Lower lobe of right lung (tissue), 2 donors: ENCODE results near the gene CTAGE9. TPM values are rescaled to one million over a fixed set of nuclear protein-coding genes. Genes with fewer than 3 reads are reported as not detected.

Experiments used
- ATAC-seq, 2 donors: fragments of 200-7000 bp; cut with Tn5 transposase; one replicate each; pipeline ENCODE4 v1.9.1; 2020 to 2022; ENCODE audit warnings: mild to moderate bottlenecking in 2 of 2, moderate library complexity in 2 of 2
- DNase-seq: peaks from one replicate; pipeline ENCODE4 v3.0.0-alpha.2; 2020
- H3K27ac ChIP-seq: fragments of 200-600 bp; one replicate; pipeline ENCODE4 v1.8.0; 2022
- H3K27me3 ChIP-seq: fragments of 200-600 bp; one replicate; pipeline ENCODE4 v1.8.0; 2022; ENCODE audit warnings: low read depth
- H3K36me3 ChIP-seq: fragments of 200-600 bp; one replicate; pipeline ENCODE4 v1.8.0; 2022; ENCODE audit warnings: mild to moderate bottlenecking
- H3K4me1 ChIP-seq: fragments of 200-600 bp; one replicate; pipeline ENCODE4 v1.8.0; 2022
- H3K4me3 ChIP-seq: fragments of 200-600 bp; one replicate; pipeline ENCODE4 v1.8.0; 2022; ENCODE audit warnings: mild to moderate bottlenecking
- H3K9me3 ChIP-seq: fragments of 200-600 bp; one replicate; pipeline ENCODE4 v1.8.0; 2022
- intact Hi-C: fragments of 100-400 bp; cut with DNase I; formaldehyde crosslinking; loops from one replicate; pipeline ENCODE4 v1.11.0; 2022
- total RNA-seq: library from RNA; stranded (reverse); fragmentation: NEBNext Ultra II Directional; extraction: Animal tissue kit (Norgen Biotek cat#: 25700); gene quantifications from one replicate; pipeline ENCODE4 v1.2.1, GENCODE V29; 2021
- TF ChIP-seq, protein P1 (sequence below): fragments of 200-600 bp; IDR thresholded peaks from one replicate; pipeline ENCODE4 v1.8.0; 2022; ENCODE audit warnings: antibody characterized with exemption, mild to moderate bottlenecking
- donor health status: DM: no; HTN: yes; CAD: no; lungs with severe emphysema.

Gene CTAGE9
- total RNA-seq, 1 donor from 2014 or later = not detected

DNA sequence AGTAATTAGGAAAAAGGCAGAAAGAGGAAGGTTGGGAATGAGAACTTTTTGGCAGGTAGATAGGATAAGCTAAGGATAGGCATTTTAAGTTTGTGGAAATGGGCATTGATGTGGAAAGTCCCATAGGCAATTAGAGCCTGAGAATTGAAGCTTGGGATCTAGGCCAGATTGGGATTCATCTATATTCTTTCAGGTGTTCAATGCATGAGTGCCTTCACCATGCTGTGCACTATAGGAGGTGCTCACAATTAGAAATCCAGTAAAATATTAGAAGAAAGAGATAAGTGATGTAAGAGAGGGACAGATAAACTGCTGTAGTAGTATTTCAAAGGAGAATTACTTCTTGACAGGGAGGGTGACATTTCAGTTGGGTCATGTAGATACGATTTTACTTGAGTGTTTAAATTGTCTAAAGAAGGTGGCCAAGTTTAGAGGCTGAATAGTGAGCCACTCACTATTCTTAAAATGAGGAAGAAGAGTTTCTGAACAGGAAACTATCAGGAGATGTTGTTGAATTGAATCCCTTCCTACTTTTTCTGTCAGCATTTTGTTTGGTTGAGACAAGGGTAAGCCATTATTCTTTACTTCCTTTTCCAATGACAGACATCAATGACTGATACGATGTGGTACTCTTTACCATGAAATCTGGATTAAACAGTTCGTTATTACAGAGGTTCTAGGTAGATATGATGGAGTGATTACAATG is 31.0 kb upstream of the CTAGE9 start:
- intact Hi-C loops = no loop called here
- Histone ChIP-seq H3K27ac (no peak overlapping the region), H3K27me3 (no peaks in the 10 kb centered on the region), H3K36me3 (no peaks in the 10 kb centered on the region), H3K4me3 (no peak overlapping the region), H3K9me3 (no peaks in the 10 kb centered on the region), H3K4me1 (no peaks in the 10 kb centered on the region)
- ATAC-seq = no peak
- TF ChIP-seq, protein P1, sequence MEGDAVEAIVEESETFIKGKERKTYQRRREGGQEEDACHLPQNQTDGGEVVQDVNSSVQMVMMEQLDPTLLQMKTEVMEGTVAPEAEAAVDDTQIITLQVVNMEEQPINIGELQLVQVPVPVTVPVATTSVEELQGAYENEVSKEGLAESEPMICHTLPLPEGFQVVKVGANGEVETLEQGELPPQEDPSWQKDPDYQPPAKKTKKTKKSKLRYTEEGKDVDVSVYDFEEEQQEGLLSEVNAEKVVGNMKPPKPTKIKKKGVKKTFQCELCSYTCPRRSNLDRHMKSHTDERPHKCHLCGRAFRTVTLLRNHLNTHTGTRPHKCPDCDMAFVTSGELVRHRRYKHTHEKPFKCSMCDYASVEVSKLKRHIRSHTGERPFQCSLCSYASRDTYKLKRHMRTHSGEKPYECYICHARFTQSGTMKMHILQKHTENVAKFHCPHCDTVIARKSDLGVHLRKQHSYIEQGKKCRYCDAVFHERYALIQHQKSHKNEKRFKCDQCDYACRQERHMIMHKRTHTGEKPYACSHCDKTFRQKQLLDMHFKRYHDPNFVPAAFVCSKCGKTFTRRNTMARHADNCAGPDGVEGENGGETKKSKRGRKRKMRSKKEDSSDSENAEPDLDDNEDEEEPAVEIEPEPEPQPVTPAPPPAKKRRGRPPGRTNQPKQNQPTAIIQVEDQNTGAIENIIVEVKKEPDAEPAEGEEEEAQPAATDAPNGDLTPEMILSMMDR = no peak
- no peak for DNase-seq

GRCh38 chr6:131740161-131740560 is 29.3 kb upstream of the CTAGE9 start:
- intact Hi-C loops = no loop called here
- no peaks in the 10 kb centered on the region for H3K4me1 ChIP-seq
- H3K9me3 ChIP-seq = no peaks in the 10 kb centered on the region
- no peak overlapping the region for H3K27ac ChIP-seq
- H3K4me3 ChIP-seq = no peak overlapping the region
- no peaks in the 10 kb centered on the region for H3K36me3 ChIP-seq
- TF ChIP-seq, protein P1 = no peak
- ATAC-seq (no peak), DNase-seq (no peak)
- no peaks in the 10 kb centered on the region for H3K27me3 ChIP-seq

GRCh38 chr6:131739136-131739535 is 28.3 kb upstream of the CTAGE9 start:
- DNase-seq (no peak), ATAC-seq (no peak)
- TF ChIP-seq, protein P1 = no peak
- Histone ChIP-seq H3K36me3 (no peaks in the 10 kb centered on the region), H3K4me1 (no peaks in the 10 kb centered on the region), H3K27ac (no peak overlapping the region), H3K27me3 (no peaks in the 10 kb centered on the region), H3K4me3 (no peak overlapping the region), H3K9me3 (no peaks in the 10 kb centered on the region)
- intact Hi-C loops = no loop called here

DNA sequence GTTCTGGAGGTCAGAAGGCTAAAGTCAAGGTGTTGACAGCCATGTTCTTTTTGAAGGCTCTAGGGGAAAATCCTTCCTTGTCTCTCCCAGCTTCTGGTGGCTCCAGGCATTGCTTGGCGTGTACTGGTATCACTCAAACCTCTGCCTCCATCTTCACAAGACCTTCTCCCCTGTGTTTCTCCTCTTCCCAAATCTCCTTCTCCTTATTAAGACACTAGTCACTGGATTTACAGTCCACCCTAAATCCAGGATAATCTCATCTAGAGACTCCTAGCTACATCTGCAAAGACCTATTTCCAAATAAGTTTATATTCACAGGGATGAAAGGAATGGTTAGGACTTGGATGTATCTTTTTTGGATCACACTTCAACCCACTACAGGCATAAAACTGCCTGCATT is 26.0 kb upstream of the CTAGE9 start:
- intact Hi-C loops = no loop called here
- Histone ChIP-seq H3K36me3 (no peaks in the 10 kb centered on the region), H3K27me3 (no peaks in the 10 kb centered on the region), H3K9me3 (no peaks in the 10 kb centered on the region), H3K4me1 (no peaks in the 10 kb centered on the region), H3K27ac (no peak overlapping the region), H3K4me3 (no peak overlapping the region)
- TF ChIP-seq, protein P1 = no peak
- DNase-seq = no peak
- ATAC-seq = no peak

DNA sequence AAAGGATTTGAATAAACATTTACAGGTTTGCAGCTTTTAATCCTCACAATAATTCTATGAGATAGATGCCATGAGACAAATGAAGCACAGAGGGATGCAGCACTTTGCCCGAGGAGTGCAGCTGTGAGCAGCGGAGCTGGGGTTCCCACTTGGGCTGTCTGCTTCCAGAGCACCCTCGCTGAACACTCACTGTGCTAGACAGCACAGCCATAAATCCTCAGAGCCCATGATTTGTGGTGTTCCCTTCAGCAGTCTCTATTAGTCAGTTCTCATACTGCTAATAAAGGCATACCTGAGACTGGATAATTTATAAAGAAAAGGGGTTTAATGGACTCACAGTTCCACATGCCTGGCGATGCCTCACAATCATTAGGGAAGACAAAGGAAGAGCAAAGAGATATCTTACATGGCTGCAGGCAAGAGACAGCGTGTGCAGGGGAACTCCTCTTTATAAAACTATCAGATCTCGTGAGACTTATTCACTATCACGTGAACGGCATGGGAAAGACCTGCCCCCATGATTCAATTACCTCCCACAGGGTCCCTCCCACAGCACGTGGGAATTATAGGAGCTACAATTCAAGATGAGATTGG is 25.3 kb upstream of the CTAGE9 start:
- intact Hi-C loops = no loop called here
- Histone ChIP-seq H3K4me1 (no peaks in the 10 kb centered on the region), H3K4me3 (no peak overlapping the region), H3K27ac (no peak overlapping the region), H3K27me3 (no peaks in the 10 kb centered on the region), H3K36me3 (no peaks in the 10 kb centered on the region), H3K9me3 (no peaks in the 10 kb centered on the region)
- TF ChIP-seq, protein P1 = no peak
- DNase-seq (no peak), ATAC-seq (no peak)
